HepG2 (cell line): ENCODE results near the gene GPC6. TPM values are rescaled to one million over a fixed set of nuclear protein-coding genes. Genes with fewer than 3 reads are reported as not detected.

Experiments
- PLRG1 ChIP-seq: fragments of 450-650 bp; conservative IDR thresholded peaks from 2 replicates; pipeline ENCODE4 v1.6.1; 2016
- SP2 ChIP-seq: sonication (generic); formaldehyde crosslinking; IDR thresholded peaks from 2 replicates; pipeline ENCODE4 v1.5.1; 2020; ENCODE audit warnings: mild to moderate bottlenecking, missing genetic modification reagents
- polyA plus RNA-seq, 8 experiments: library from polyadenylated mRNA; depleted of rRNA in 3 of 8; stranded (reverse) in 7 of 8; unstranded in 1 of 8; fragments of >200 nt; fragmentation: Illumina TruSeq in 4 of 8; extraction: Trizol in 4 of 8; gene quantifications; 2 replicates each; pipeline versions ENCODE4 v1.2.1 to v1.2.3, GENCODE V29; 2011 to 2016; ENCODE audit warnings: low read depth in 4 of 8, missing spikeins in 1 of 8, mixed read lengths in 1 of 8; ENCODE audit not compliant: insufficient read depth in 1 of 8
- total RNA-seq, 5 experiments: library from RNA; depleted of rRNA; stranded (reverse); fragments of >200 nt; fragmentation: Illumina TruSeq; extraction: Trizol; gene quantifications; 2 replicates each; pipeline ENCODE4 v1.2.3, GENCODE V29; 2016; ENCODE audit warnings: low read depth in 1 of 5
- TF ChIP-seq, protein P1 (sequence below), 2 experiments: sonication (generic) in 1 of 2; formaldehyde crosslinking in 1 of 2; IDR thresholded peaks; 2 replicates each; pipeline versions ENCODE4 v1.6.1 to v1.9.0; 2014 to 2022; ENCODE audit warnings: antibody characterized with exemption in 1 of 2, borderline replicate concordance in 1 of 2, inconsistent platforms in 1 of 2, low read depth in 1 of 2, missing genetic modification reagents in 1 of 2
- TF ChIP-seq, protein P2 (sequence below): sonication (generic); formaldehyde crosslinking; IDR thresholded peaks from 2 replicates; pipeline ENCODE4 v1.4.0; 2020; ENCODE audit warnings: mild to moderate bottlenecking, missing genetic modification reagents
- TF ChIP-seq, protein P3 (sequence below): sonication (generic); formaldehyde crosslinking; IDR thresholded peaks from 2 replicates; pipeline ENCODE4 v1.4.0; 2020; ENCODE audit warnings: missing genetic modification reagents, low read depth, mild to moderate bottlenecking, borderline replicate concordance

The GPC6 gene
- total and polyA plus RNA-seq, 2 of the 13 experiments (the other 11 are each of a cell fraction or from before 2014, with no cell fraction given): 24.5 to 33.9 TPM

DNA sequence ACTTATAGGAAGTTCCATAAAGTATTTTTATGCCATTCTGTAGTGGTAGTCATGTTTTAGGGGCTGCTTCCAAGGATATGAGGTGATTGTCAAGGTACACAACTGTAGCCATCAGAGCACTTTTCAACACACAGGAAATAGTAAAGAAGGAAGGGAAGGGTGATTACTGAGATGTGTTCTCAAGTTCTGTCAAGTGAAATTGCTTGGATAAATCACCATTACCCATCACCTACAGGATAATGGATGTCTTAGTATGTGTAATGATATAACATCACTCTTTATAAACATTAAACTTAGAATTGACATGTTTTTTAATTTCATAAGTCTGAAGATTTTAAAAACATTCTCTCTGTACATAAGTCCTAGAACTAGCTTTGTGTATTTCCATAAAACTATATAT is 765.0 kb downstream of the GPC6 start (continued):
- TF ChIP-seq, protein P1, sequence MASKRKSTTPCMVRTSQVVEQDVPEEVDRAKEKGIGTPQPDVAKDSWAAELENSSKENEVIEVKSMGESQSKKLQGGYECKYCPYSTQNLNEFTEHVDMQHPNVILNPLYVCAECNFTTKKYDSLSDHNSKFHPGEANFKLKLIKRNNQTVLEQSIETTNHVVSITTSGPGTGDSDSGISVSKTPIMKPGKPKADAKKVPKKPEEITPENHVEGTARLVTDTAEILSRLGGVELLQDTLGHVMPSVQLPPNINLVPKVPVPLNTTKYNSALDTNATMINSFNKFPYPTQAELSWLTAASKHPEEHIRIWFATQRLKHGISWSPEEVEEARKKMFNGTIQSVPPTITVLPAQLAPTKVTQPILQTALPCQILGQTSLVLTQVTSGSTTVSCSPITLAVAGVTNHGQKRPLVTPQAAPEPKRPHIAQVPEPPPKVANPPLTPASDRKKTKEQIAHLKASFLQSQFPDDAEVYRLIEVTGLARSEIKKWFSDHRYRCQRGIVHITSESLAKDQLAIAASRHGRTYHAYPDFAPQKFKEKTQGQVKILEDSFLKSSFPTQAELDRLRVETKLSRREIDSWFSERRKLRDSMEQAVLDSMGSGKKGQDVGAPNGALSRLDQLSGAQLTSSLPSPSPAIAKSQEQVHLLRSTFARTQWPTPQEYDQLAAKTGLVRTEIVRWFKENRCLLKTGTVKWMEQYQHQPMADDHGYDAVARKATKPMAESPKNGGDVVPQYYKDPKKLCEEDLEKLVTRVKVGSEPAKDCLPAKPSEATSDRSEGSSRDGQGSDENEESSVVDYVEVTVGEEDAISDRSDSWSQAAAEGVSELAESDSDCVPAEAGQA (IDR thresholded peaks at IDR 0.05; ENCODE audit: low read depth): no peak
- TF ChIP-seq, protein P1 (CRISPR knock-in tag; IDR thresholded peaks at IDR 0.05; ENCODE audit: borderline replicate concordance): no peak
- TF ChIP-seq, protein P2, sequence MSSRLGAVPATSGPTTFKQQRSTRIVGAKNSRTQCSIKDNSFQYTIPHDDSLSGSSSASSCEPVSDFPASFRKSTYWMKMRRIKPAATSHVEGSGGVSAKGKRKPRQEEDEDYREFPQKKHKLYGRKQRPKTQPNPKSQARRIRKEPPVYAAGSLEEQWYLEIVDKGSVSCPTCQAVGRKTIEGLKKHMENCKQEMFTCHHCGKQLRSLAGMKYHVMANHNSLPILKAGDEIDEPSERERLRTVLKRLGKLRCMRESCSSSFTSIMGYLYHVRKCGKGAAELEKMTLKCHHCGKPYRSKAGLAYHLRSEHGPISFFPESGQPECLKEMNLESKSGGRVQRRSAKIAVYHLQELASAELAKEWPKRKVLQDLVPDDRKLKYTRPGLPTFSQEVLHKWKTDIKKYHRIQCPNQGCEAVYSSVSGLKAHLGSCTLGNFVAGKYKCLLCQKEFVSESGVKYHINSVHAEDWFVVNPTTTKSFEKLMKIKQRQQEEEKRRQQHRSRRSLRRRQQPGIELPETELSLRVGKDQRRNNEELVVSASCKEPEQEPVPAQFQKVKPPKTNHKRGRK (CRISPR knock-in tag): no peak
- TF ChIP-seq SP2 (CRISPR knock-in tag): no peak
- TF ChIP-seq, protein P3, sequence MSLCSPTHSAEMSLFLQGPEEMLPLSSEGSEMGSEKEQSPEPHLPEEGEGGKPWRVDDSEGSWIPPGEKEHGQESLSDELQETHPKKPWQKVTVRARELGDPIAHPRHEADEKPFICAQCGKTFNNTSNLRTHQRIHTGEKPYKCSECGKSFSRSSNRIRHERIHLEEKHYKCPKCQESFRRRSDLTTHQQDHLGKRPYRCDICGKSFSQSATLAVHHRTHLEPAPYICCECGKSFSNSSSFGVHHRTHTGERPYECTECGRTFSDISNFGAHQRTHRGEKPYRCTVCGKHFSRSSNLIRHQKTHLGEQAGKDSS (CRISPR knock-in tag): no peak
- no peak for TF ChIP-seq PLRG1
